ENCODE data around the gene SHF. TPM values are rescaled to one million over a fixed set of nuclear protein-coding genes. Genes with fewer than 3 reads are reported as not detected.

SHF gene
- total and polyA plus RNA-seq, 2 donors (not counting 3 experiments of a cell fraction or from before 2014, with no cell fraction given), result 2.8 to 5.2 TPM

DNA sequence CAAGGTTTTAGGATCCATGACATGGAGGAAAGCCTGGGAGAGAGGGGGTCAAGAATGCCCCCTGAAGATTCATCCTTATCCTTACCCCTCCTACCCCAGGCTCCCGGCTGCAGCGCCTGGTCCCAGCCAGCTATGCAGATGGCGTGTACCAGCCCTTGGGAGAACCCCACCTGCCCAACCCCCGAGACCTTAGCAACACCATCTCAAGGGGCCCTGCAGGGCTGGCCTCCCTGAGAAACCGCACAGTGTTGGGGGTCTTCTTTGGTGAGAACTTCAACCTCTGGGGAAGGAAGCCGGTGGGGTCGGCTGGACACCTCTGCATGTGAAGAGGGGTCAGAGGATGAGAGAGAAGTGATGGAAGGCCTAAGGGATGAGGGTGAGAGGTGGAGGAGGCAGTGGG is 53.7 kb downstream of the SHF start:
- Histone ChIP-seq H3K4me1 (ENCODE audit: control insufficient read depth, extremely low read depth, insufficient read depth, low read length) (no peaks in the 10 kb centered on the region), H3K4me3 (replicated peaks in 1 of 3; ENCODE audit: insufficient read depth in 1 of 3, low read depth in 1 of 3, low read length in 3 of 3) (no peak overlapping the region), H3K4me2 (ENCODE audit: insufficient read depth, low read length) (no peak overlapping the region), H3K79me2 (ENCODE audit: control insufficient read depth, insufficient read depth, low read length) (no peaks in the 10 kb centered on the region), H3K27ac (ENCODE audit: insufficient read depth, low read depth, low read length) (no peak overlapping the region), H3K9me1 (replicated peaks; ENCODE audit: control insufficient read depth, extremely low read depth, insufficient read depth, low read length) (no peaks in the 10 kb centered on the region), H3K36me3 (ENCODE audit: control insufficient read depth in 2 of 2, extremely low read depth in 1 of 2, insufficient read depth in 2 of 2, low read length in 2 of 2) (no peaks in the 10 kb centered on the region), H2AFZ (ENCODE audit: low read depth, low read length) (no peak overlapping the region), H4K20me1 (replicated peaks; ENCODE audit: control insufficient read depth, extremely low read depth, insufficient read depth, low read length) (no peaks in the 10 kb centered on the region), H3K9me3 (replicated peaks; ENCODE audit: control insufficient read depth, insufficient read depth, low read length) (no peaks in the 10 kb centered on the region), H3K27me3 (ENCODE audit: control insufficient read depth in 2 of 2, insufficient read depth in 2 of 2, low read length in 2 of 2) (peaks cover 64 to 67% of the 10 kb centered on the region in 2 experiments), H3K9ac (replicated peaks; ENCODE audit: extremely low read depth, insufficient read depth, low read length) (no peak overlapping the region)
- ChIA-PET POLR2A (no interaction called here), CTCF (interaction anchor here (2.4 to 3.5 kb wide), 2 partner anchors 10 to 16 kb away, joined by 10 to 22 read pairs; no protein-coding TSS in a partner anchor)
- BruUV-seq (replicated peaks), result no TSS peak
- dilution Hi-C loops (cut with MboI; ENCODE audit: extremely low pct_ligation_motif_present, low sequenced_read_pairs), result no loop called here
- TF ChIP-seq, protein P1, sequence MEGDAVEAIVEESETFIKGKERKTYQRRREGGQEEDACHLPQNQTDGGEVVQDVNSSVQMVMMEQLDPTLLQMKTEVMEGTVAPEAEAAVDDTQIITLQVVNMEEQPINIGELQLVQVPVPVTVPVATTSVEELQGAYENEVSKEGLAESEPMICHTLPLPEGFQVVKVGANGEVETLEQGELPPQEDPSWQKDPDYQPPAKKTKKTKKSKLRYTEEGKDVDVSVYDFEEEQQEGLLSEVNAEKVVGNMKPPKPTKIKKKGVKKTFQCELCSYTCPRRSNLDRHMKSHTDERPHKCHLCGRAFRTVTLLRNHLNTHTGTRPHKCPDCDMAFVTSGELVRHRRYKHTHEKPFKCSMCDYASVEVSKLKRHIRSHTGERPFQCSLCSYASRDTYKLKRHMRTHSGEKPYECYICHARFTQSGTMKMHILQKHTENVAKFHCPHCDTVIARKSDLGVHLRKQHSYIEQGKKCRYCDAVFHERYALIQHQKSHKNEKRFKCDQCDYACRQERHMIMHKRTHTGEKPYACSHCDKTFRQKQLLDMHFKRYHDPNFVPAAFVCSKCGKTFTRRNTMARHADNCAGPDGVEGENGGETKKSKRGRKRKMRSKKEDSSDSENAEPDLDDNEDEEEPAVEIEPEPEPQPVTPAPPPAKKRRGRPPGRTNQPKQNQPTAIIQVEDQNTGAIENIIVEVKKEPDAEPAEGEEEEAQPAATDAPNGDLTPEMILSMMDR (IDR thresholded peaks at IDR 0.05; ENCODE audit: extremely low read depth in 1 of 2, insufficient read depth in 1 of 2, low read depth in 1 of 2, low read length in 2 of 2), result no peak
- DNase-seq (ENCODE audit: low read depth, low spot score) (no peak), FAIRE-seq (no peak)
- intact Hi-C loops (cut with micrococcal nuclease), result no loop called here

DNA sequence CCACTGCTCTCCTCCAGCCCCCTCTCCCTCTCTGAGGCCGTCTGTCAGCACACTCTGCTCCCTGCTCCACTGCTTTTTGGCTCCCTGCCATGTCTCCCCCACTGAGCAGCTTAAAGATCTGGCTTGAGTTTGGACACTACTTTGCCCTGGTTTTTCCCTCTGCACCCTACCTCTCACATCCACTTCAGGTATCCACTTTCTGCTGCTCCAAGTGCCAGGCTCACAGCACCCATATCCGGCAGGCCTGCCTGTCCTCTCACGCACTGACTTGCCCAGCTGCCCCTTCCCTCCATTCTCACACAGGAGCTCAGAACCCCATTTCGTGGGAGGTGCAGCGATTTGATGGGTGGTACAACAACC is 54.2 kb downstream of the SHF start:
- FAIRE-seq (no peak), DNase-seq (ENCODE audit: low read depth, low spot score) (no peak)
- CTCF ChIA-PET, result interaction anchor here (1.2 to 3.5 kb wide), 3 partner anchors 9 to 15 kb away, joined by 3 to 22 read pairs (median 10); no protein-coding TSS in a partner anchor
- Histone ChIP-seq H4K20me1 (replicated peaks; ENCODE audit: control insufficient read depth, extremely low read depth, insufficient read depth, low read length) (no peaks in the 10 kb centered on the region), H3K36me3 (ENCODE audit: control insufficient read depth in 2 of 2, extremely low read depth in 1 of 2, insufficient read depth in 2 of 2, low read length in 2 of 2) (no peaks in the 10 kb centered on the region), H3K9ac (replicated peaks; ENCODE audit: extremely low read depth, insufficient read depth, low read length) (no peak overlapping the region), H2AFZ (ENCODE audit: low read depth, low read length) (no peak overlapping the region), H3K27me3 (ENCODE audit: control insufficient read depth in 2 of 2, insufficient read depth in 2 of 2, low read length in 2 of 2) (peaks cover 69 to 72% of the 10 kb centered on the region in 2 experiments), H3K9me1 (replicated peaks; ENCODE audit: control insufficient read depth, extremely low read depth, insufficient read depth, low read length) (no peaks in the 10 kb centered on the region), H3K4me1 (ENCODE audit: control insufficient read depth, extremely low read depth, insufficient read depth, low read length) (no peaks in the 10 kb centered on the region), H3K79me2 (ENCODE audit: control insufficient read depth, insufficient read depth, low read length) (no peaks in the 10 kb centered on the region), H3K27ac (ENCODE audit: insufficient read depth, low read depth, low read length) (no peak overlapping the region), H3K4me3 (replicated peaks in 1 of 3; ENCODE audit: insufficient read depth in 1 of 3, low read depth in 1 of 3, low read length in 3 of 3) (no peak overlapping the region), H3K9me3 (replicated peaks; ENCODE audit: control insufficient read depth, insufficient read depth, low read length) (no peaks in the 10 kb centered on the region), H3K4me2 (ENCODE audit: insufficient read depth, low read length) (no peak overlapping the region)
- dilution Hi-C loops (cut with MboI; ENCODE audit: extremely low pct_ligation_motif_present, low sequenced_read_pairs) (no loop called here), intact Hi-C loops (cut with micrococcal nuclease) (no loop called here)
- TF ChIP-seq, protein P2, sequence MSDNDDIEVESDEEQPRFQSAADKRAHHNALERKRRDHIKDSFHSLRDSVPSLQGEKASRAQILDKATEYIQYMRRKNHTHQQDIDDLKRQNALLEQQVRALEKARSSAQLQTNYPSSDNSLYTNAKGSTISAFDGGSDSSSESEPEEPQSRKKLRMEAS (IDR thresholded peaks at IDR 0.05; ENCODE audit: insufficient read depth, insufficient read length), result no peak
- POLR2A ChIA-PET, result no interaction called here
- BruUV-seq (replicated peaks), result no TSS peak

All from endothelial cell of umbilical vein (primary cell).